GM13977 (cell line): Measurements from ENCODE around the gene TSPYL1.
A peak's percentile ranks its signal among the peaks of the same experiment; 100 is the strongest.

Experiments
- DNase-seq: peaks from one replicate; pipeline ENCODE4 v3.0.0; 2012; ENCODE audit warnings: low spot score
- in situ Hi-C: fragments of 300-500 bp; cut with MboI; formaldehyde crosslinking; loops from one replicate; pipeline ENCODE4 v1.12.0; 2022; ENCODE audit warnings: low sequenced_read_pairs, low pct_unique_long_range_greater_than_20kb, mixed read lengths, inconsistent platforms; ENCODE audit not compliant: unreplicated experiment
- TF ChIP-seq, protein P1 (sequence below): IDR thresholded peaks from 2 replicates; pipeline ENCODE4 v1.5.1; 2012; ENCODE audit warnings: mild to moderate bottlenecking, control low read depth; ENCODE audit not compliant: insufficient read depth; ENCODE audit errors: extremely low read depth, missing control alignments

The TSPYL1 gene

DNA sequence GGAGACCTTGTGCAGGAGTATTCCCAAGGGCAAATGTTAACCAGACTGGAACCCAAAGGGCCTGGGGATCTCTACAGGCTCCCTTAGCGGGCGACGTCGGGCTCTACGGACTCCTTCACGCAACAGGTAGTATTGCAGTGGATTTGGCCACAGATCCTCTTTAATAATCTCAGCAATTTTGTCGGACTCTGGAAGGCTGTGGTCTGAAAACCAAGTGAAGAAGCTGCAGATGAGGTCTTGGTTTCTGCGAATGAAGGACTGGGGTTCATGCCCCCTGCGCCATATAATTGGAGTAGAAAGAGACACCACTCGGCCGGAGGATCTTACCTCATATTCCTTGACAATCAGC is 1.3 kb downstream of the TSPYL1 start:
- TF ChIP-seq, protein P1, sequence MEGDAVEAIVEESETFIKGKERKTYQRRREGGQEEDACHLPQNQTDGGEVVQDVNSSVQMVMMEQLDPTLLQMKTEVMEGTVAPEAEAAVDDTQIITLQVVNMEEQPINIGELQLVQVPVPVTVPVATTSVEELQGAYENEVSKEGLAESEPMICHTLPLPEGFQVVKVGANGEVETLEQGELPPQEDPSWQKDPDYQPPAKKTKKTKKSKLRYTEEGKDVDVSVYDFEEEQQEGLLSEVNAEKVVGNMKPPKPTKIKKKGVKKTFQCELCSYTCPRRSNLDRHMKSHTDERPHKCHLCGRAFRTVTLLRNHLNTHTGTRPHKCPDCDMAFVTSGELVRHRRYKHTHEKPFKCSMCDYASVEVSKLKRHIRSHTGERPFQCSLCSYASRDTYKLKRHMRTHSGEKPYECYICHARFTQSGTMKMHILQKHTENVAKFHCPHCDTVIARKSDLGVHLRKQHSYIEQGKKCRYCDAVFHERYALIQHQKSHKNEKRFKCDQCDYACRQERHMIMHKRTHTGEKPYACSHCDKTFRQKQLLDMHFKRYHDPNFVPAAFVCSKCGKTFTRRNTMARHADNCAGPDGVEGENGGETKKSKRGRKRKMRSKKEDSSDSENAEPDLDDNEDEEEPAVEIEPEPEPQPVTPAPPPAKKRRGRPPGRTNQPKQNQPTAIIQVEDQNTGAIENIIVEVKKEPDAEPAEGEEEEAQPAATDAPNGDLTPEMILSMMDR = no peak
- DNase-seq = no peak
- in situ Hi-C loops = no loop called here

DNA sequence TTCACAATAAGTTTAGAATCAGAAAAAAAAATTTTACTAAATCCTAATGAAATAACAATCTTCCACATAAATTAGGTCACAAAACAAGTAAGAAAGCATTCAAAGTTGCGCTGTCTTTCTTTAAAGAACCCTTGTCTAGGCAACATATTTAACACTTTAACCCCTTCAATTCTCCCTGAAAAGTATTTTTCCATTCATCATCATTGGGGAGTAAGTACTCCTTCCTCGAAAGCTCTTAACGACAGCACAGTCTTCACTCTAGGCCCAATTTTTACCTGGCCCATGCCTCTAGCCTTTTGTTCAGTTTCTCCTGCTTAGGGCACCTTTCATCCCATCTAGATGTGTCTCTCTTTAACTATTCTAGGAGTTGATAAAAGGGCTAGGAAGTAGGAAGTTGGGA is 2.6 kb downstream of the TSPYL1 start:
- no peak for DNase-seq
- in situ Hi-C loops = no loop called here
- TF ChIP-seq, protein P1 = no peak

GRCh38 chr6:116271149-116271708 is 8.5 kb downstream of the TSPYL1 start:
- TF ChIP-seq, protein P1 = no peak
- DNase-seq = no peak
- in situ Hi-C loops = no loop called here

DNA sequence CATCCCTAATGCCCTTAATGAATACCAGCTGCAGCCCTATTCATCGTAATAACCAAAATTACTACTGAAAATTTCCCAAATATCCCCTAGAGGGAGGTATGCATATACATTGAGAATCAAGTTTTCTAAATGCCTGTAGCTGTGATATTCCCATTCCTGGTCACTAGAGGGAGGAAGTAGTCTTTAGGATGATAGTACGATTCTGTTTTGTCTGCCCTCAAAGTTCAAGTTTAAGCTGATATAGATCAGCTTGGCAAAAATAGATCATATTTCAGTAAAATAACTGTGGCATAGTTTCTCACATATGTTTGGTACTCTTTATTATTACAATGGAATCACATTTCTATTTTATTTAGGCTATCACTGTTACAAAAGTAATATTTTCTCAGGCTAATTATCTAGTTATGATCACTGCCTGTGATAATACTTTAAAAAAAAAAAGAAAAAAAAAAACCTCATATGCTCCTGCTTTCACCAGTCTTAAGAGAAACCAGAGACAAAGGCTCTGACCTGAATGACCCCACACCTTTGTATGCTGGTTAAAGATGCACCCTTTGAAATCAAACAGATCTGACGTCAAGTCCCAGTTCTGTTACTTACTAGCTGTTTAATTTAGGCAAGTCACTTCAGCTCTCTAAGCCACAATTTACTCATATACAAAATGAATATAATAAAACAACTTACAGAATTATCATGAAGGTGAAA is 11.0 kb downstream of the TSPYL1 start:
- TF ChIP-seq, protein P1 = peak; percentile 71
- in situ Hi-C loops = loop anchor here (10.0 kb wide), 1 partner anchor 296 kb away; no protein-coding TSS in a partner anchor
- peak; percentile 49 for DNase-seq

DNA sequence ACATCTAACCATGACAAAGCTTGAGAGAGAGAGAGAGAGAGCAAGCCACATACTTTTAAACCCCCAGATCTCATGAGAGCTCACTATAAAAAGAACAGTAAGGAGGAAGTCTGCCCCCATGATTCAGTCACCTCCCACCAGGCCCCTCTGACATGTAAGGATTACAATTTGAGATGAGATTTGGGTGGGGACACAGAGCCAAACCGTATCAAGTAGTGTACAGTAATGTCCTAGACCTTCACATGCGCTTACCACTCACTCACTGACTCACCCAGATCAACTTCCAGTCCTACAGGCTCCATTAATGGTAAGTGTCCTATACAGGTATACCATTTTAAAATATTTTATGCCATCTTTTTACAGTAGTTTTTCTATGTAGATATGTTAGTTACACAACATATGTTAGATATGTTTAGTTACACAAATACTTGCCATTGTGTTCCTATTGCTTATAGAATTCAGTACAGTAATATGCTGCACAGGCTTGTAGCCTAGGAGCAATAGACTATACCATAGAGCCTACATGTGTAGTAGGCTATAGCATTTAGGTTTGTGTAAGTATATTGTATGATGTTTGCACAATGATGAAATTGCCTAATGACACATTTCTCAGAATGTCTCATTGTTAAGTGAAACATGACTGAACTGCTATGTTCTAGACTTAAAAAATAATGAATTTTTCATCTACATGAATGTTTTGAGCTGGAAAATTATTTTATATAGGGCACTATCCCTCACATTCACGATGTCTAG is 11.7 kb downstream of the TSPYL1 start:
- no peak for DNase-seq
- TF ChIP-seq, protein P1 = no peak
- in situ Hi-C loops = loop anchor here (10.0 kb wide), 1 partner anchor 297 kb away; no protein-coding TSS in a partner anchor

- DNase-seq = no peak
- in situ Hi-C loops = loop anchor here (10.0 kb wide), 1 partner anchor 298 kb away; no protein-coding TSS in a partner anchor
- TF ChIP-seq, protein P1 = no peak
These were observed 12.9 kb downstream of the TSPYL1 start for GRCh38 chr6:116266803-116267202.
